ENCODE measurements around the gene CXCR4. TPM values are rescaled to one million over a fixed set of nuclear protein-coding genes. Genes with fewer than 3 reads are reported as not detected.

CXCR4 gene
- total and polyA plus RNA-seq, 2 donors: 20.4 to 20.8 TPM

- Histone ChIP-seq H3K36me3 (ENCODE audit: insufficient read depth) (no peaks in the 10 kb centered on the region), H3K27ac (ENCODE audit: low read depth) (no peak overlapping the region), H3K4me1 (ENCODE audit: insufficient read depth) (peaks cover 2% of the 10 kb centered on the region), H3K4me3 (ENCODE audit: low read depth, low read length) (no peak overlapping the region)
- WGBS: 95% methylated on average over 12 of the region's 12 CpGs
- no peak for DNase-seq (ENCODE audit: extremely low spot score)
Observed at GRCh38 chr2:136115183-136115761, 2.7 kb downstream of the CXCR4 start.

- 37% methylated on average over 6 of the region's 6 CpGs for WGBS
- H3K4me3 ChIP-seq (ENCODE audit: low read depth, low read length): no peak overlapping the region
Observed at GRCh38 chr2:136114382-136114781, 3.6 kb downstream of the CXCR4 start.

GRCh38 chr2:136113209-136113971, 4.6 kb downstream of the CXCR4 start:
- WGBS: 82% methylated on average over 6 of the region's 6 CpGs
- H3K27ac ChIP-seq (ENCODE audit: low read depth): no peak overlapping the region
- H3K4me1 ChIP-seq (ENCODE audit: insufficient read depth): peaks cover 2% of the 10 kb centered on the region
- no peak for DNase-seq (ENCODE audit: extremely low spot score)
- H3K4me3 ChIP-seq (ENCODE audit: low read depth, low read length): no peak overlapping the region
- H3K36me3 ChIP-seq (ENCODE audit: insufficient read depth): no peaks in the 10 kb centered on the region

More at GRCh38 chr2:136114382-136114781, 3.6 kb downstream of the CXCR4 start:
- Histone ChIP-seq H3K36me3 (ENCODE audit: insufficient read depth) (no peaks in the 10 kb centered on the region), H3K27ac (ENCODE audit: low read depth) (no peak overlapping the region), H3K4me1 (ENCODE audit: insufficient read depth) (peaks cover 2% of the 10 kb centered on the region)
- no peak for DNase-seq (ENCODE audit: extremely low spot score)

GRCh38 chr2:136112317-136113208, 5.4 kb downstream of the CXCR4 start:
- H3K4me1 ChIP-seq (ENCODE audit: insufficient read depth): peaks cover 2% of the 10 kb centered on the region
- 59% methylated on average over 5 of the region's 5 CpGs for WGBS
- no peak overlapping the region for H3K4me3 ChIP-seq (ENCODE audit: low read depth, low read length)
- no peaks in the 10 kb centered on the region for H3K36me3 ChIP-seq (ENCODE audit: insufficient read depth)
- no peak overlapping the region for H3K27ac ChIP-seq (ENCODE audit: low read depth)
- DNase-seq (ENCODE audit: extremely low spot score): no peak

- H3K27ac ChIP-seq (ENCODE audit: low read depth): no peak overlapping the region
- no peak overlapping the region for H3K4me3 ChIP-seq (ENCODE audit: low read depth, low read length)
- H3K36me3 ChIP-seq (ENCODE audit: insufficient read depth): no peaks in the 10 kb centered on the region
- no peak for DNase-seq (ENCODE audit: extremely low spot score)
- 86% methylated on average over 6 of the region's 6 CpGs for WGBS
- peaks cover 2% of the 10 kb centered on the region for H3K4me1 ChIP-seq (ENCODE audit: insufficient read depth)
Observed at GRCh38 chr2:136111711-136112110, 6.2 kb downstream of the CXCR4 start.

GRCh38 chr2:136110526-136110925, 7.4 kb downstream of the CXCR4 start:
- Histone ChIP-seq H3K36me3 (ENCODE audit: insufficient read depth) (no peaks in the 10 kb centered on the region), H3K27ac (ENCODE audit: low read depth) (no peak overlapping the region), H3K4me1 (ENCODE audit: insufficient read depth) (no peaks in the 10 kb centered on the region), H3K4me3 (ENCODE audit: low read depth, low read length) (no peak overlapping the region)
- no peak for DNase-seq (ENCODE audit: extremely low spot score)
- 63% methylated on average over 1 of the region's 1 CpG for WGBS

GRCh38 chr2:136108463-136108862, 9.5 kb downstream of the CXCR4 start:
- H3K4me1 ChIP-seq (ENCODE audit: insufficient read depth): no peaks in the 10 kb centered on the region
- H3K36me3 ChIP-seq (ENCODE audit: insufficient read depth): no peaks in the 10 kb centered on the region
- DNase-seq (ENCODE audit: extremely low spot score): no peak
- no peak overlapping the region for H3K27ac ChIP-seq (ENCODE audit: low read depth)
- no peak overlapping the region for H3K4me3 ChIP-seq (ENCODE audit: low read depth, low read length)
- 60% methylated on average over 3 of the region's 3 CpGs for WGBS

GRCh38 chr2:136107051-136108033, 10.6 kb downstream of the CXCR4 start:
- no peak overlapping the region for H3K4me3 ChIP-seq (ENCODE audit: low read depth, low read length)
- H3K27ac ChIP-seq (ENCODE audit: low read depth): no peak overlapping the region
- WGBS: 89% methylated on average over 6 of the region's 6 CpGs
- H3K36me3 ChIP-seq (ENCODE audit: insufficient read depth): no peaks in the 10 kb centered on the region
- H3K4me1 ChIP-seq (ENCODE audit: insufficient read depth): no peaks in the 10 kb centered on the region
- no peak for DNase-seq (ENCODE audit: extremely low spot score)

GRCh38 chr2:136106505-136106904, 11.4 kb downstream of the CXCR4 start:
- Histone ChIP-seq H3K4me1 (ENCODE audit: insufficient read depth) (no peaks in the 10 kb centered on the region), H3K27ac (ENCODE audit: low read depth) (no peak overlapping the region), H3K36me3 (ENCODE audit: insufficient read depth) (no peaks in the 10 kb centered on the region), H3K4me3 (ENCODE audit: low read depth, low read length) (no peak overlapping the region)
- 88% methylated on average over 7 of the region's 7 CpGs for WGBS
- DNase-seq (ENCODE audit: extremely low spot score): no peak

GRCh38 chr2:136104977-136105376, 13.0 kb downstream of the CXCR4 start:
- H3K4me1 ChIP-seq (ENCODE audit: insufficient read depth): no peaks in the 10 kb centered on the region
- no peak overlapping the region for H3K4me3 ChIP-seq (ENCODE audit: low read depth, low read length)
- no peak overlapping the region for H3K27ac ChIP-seq (ENCODE audit: low read depth)
- 89% methylated on average over 3 of the region's 3 CpGs for WGBS
- no peak for DNase-seq (ENCODE audit: extremely low spot score)
- no peaks in the 10 kb centered on the region for H3K36me3 ChIP-seq (ENCODE audit: insufficient read depth)

- Histone ChIP-seq H3K4me3 (ENCODE audit: low read depth, low read length) (no peak overlapping the region), H3K36me3 (ENCODE audit: insufficient read depth) (no peaks in the 10 kb centered on the region), H3K27ac (ENCODE audit: low read depth) (no peak overlapping the region), H3K4me1 (ENCODE audit: insufficient read depth) (no peaks in the 10 kb centered on the region)
- WGBS: 95% methylated on average over 2 of the region's 2 CpGs
- no peak for DNase-seq (ENCODE audit: extremely low spot score)
Observed at GRCh38 chr2:136101042-136101441, 16.9 kb downstream of the CXCR4 start.

GRCh38 chr2:136098441-136098840, 19.5 kb downstream of the CXCR4 start:
- Histone ChIP-seq H3K4me3 (ENCODE audit: low read depth, low read length) (no peak overlapping the region), H3K36me3 (ENCODE audit: insufficient read depth) (no peaks in the 10 kb centered on the region), H3K27ac (ENCODE audit: low read depth) (no peak overlapping the region), H3K4me1 (ENCODE audit: insufficient read depth) (no peaks in the 10 kb centered on the region)
- 89% methylated on average over 4 of the region's 4 CpGs for WGBS
- no peak for DNase-seq (ENCODE audit: extremely low spot score)

- no peaks in the 10 kb centered on the region for H3K36me3 ChIP-seq (ENCODE audit: insufficient read depth)
- H3K27ac ChIP-seq (ENCODE audit: low read depth): no peak overlapping the region
- no peak for DNase-seq (ENCODE audit: extremely low spot score)
- no peaks in the 10 kb centered on the region for H3K4me1 ChIP-seq (ENCODE audit: insufficient read depth)
- no peak overlapping the region for H3K4me3 ChIP-seq (ENCODE audit: low read depth, low read length)
- WGBS: 76% methylated on average over 3 of the region's 3 CpGs
Observed at GRCh38 chr2:136093583-136093982, 24.4 kb downstream of the CXCR4 start.
